HCT116 (cell line): ENCODE measurements around the gene DIPK1B. TPM values are rescaled to one million over a fixed set of nuclear protein-coding genes. Genes with fewer than 3 reads are reported as not detected.

Experiments
- ATAC-seq: fragments of 200-7000 bp; cut with Tn5 transposase; 2 replicates; pipeline ENCODE4 v1.9.1; 2020; ENCODE audit warnings: mild to moderate bottlenecking, moderate library complexity
- BruUV-seq: library from RNA; stranded (reverse); fragments of 400-500 nt; replicated peaks from 2 replicates; lab custom pipeline; 2021; lab: Mats Ljungman, UMichigan
- CTCF ChIA-PET: fragments of 300-600 bp; sonication (Branson Sonifier 250); formaldehyde crosslinking; loops from one replicate; lab custom pipeline; 2021; ENCODE audit warnings: antibody characterized with exemption; lab: Charles Lee
- POLR2A ChIA-PET: fragments of 300-600, 350-600 bp; sonication (Branson Sonifier 250); formaldehyde crosslinking; loops from one replicate; lab custom pipeline; 2021; ENCODE audit warnings: antibody characterized with exemption; lab: Charles Lee
- RAD21 ChIA-PET, 2 experiments: fragments of 300-600 bp; sonication (Branson Sonifier 250); formaldehyde crosslinking; loops; one replicate each; lab custom pipeline; 2023; ENCODE audit warnings: low total read pairs in 2 of 2; ENCODE audit not compliant: uncharacterized antibody in 2 of 2, unreplicated experiment in 2 of 2, low non-redundant PET in 1 of 2; lab: Charles Lee
- DNase-seq: peaks from one replicate; pipeline ENCODE4 v3.0.0-alpha.2; 2010; ENCODE audit warnings: low read depth, low spot score
- H2AFZ ChIP-seq: fragments of 200-600 bp; shearing (Covaris generic), sonication (generic); 2 replicates; pipeline ENCODE4 v1.6.1; 2017; ENCODE audit warnings: low read depth, mixed run types, mixed read lengths, antibody characterized with exemption, low read length; ENCODE audit not compliant: poor library complexity, severe bottlenecking
- H3K27ac ChIP-seq: 2 replicates; pipeline ENCODE4 v1.5.1; 2012; ENCODE audit warnings: low read depth, low read length
- H3K27me3 ChIP-seq: fragments of 200-600 bp; sonication (generic); 2 replicates; pipeline ENCODE4 v1.6.1; 2016; ENCODE audit warnings: mixed run types, low read length, mixed read lengths; ENCODE audit not compliant: insufficient read depth
- H3K36me3 ChIP-seq, 2 experiments: fragments of 200-500 bp in 1 of 2; fragments of 200-600 bp in 1 of 2; sonication (Bioruptor generic) in 1 of 2; sonication (generic) in 1 of 2; 2 replicates each; pipeline versions ENCODE4 v1.5.1 to v1.6.1; 2014 to 2016; ENCODE audit warnings: low read length in 2 of 2, inconsistent platforms in 1 of 2, mixed read lengths in 1 of 2, mixed run types in 1 of 2; ENCODE audit not compliant: insufficient read depth in 2 of 2, control insufficient read depth in 1 of 2
- H3K4me1 ChIP-seq, 2 experiments: fragments of 200-600 bp in 1 of 2; sonication (generic) in 1 of 2; 2 replicates each; pipeline versions ENCODE4 v1.5.1 to v1.6.1; 2012 to 2017; ENCODE audit warnings: low read length in 2 of 2, inconsistent platforms in 1 of 2, mild to moderate bottlenecking in 1 of 2, mixed read lengths in 1 of 2, mixed run types in 1 of 2, moderate library complexity in 1 of 2; ENCODE audit not compliant: insufficient read depth in 2 of 2, control insufficient read depth in 1 of 2
- H3K4me2 ChIP-seq: fragments of 200-600 bp; sonication (generic); 2 replicates; pipeline ENCODE4 v1.6.1; 2017; ENCODE audit warnings: mixed run types, low read length, mixed read lengths
- H3K4me3 ChIP-seq, 2 experiments: fragments of 200-600 bp in 1 of 2; sonication (generic) in 1 of 2; replicated peaks in 1 of 2; 2 replicates each; pipeline ENCODE4 v1.5.1; 2011 to 2016; ENCODE audit warnings: low read length in 2 of 2, control low read depth in 1 of 2, low read depth in 1 of 2, mild to moderate bottlenecking in 1 of 2, mixed read lengths in 1 of 2, mixed run types in 1 of 2
- H3K79me2 ChIP-seq: fragments of 200-600 bp; sonication (generic); 2 replicates; pipeline ENCODE4 v1.6.1; 2017; ENCODE audit warnings: mild to moderate bottlenecking, mixed run types, low read length, moderate library complexity, mixed read lengths; ENCODE audit not compliant: insufficient read depth
- H3K9ac ChIP-seq: fragments of 200-600 bp; sonication (generic); 2 replicates; pipeline ENCODE4 v1.6.1; 2016; ENCODE audit warnings: low read length, mixed read lengths
- H3K9me2 ChIP-seq: fragments of 200-600 bp; sonication (generic), shearing (Covaris generic); 2 replicates; pipeline ENCODE4 v1.6.1; 2017; ENCODE audit warnings: mixed run types, mild to moderate bottlenecking, moderate library complexity; ENCODE audit not compliant: insufficient read depth
- H3K9me3 ChIP-seq, 2 experiments: fragments of 200-500 bp in 1 of 2; fragments of 200-600 bp in 1 of 2; sonication (Bioruptor generic) in 1 of 2; sonication (generic) in 1 of 2; 2 replicates each; pipeline ENCODE4 v1.6.1; 2014 to 2017; ENCODE audit warnings: low read length in 2 of 2, mixed read lengths in 2 of 2, inconsistent platforms in 1 of 2, low read depth in 1 of 2, mild to moderate bottlenecking in 1 of 2, mixed run types in 1 of 2, moderate library complexity in 1 of 2; ENCODE audit not compliant: control insufficient read depth in 1 of 2, insufficient read depth in 1 of 2
- H4K20me1 ChIP-seq: fragments of 200-600 bp; sonication (generic), shearing (Covaris generic); 2 replicates; pipeline ENCODE4 v1.6.1; 2017; ENCODE audit warnings: mixed run types, mild to moderate bottlenecking, moderate library complexity; ENCODE audit not compliant: insufficient read depth
- EZH2 ChIP-seq: fragments of 200-600 bp; sonication (generic); IDR thresholded peaks from 2 replicates; pipeline ENCODE4 v1.6.1; 2017; ENCODE audit warnings: antibody characterized with exemption, mixed run types
- EZH2phosphoT487 ChIP-seq: fragments of 200-600 bp; IDR thresholded peaks from 2 replicates; pipeline ENCODE4 v1.6.1; 2018; ENCODE audit warnings: antibody characterized with exemption, borderline replicate concordance
- JUND ChIP-seq: IDR thresholded peaks from 2 replicates; pipeline ENCODE4 v1.6.1; 2012
- TCF7L2 ChIP-seq: IDR thresholded peaks from 2 replicates; pipeline ENCODE4 v1.7.0; 2011; ENCODE audit warnings: borderline replicate concordance, inconsistent platforms; ENCODE audit not compliant: insufficient read depth, insufficient read length; ENCODE audit errors: extremely low read depth
- intact Hi-C: fragments of 100-400 bp; cut with micrococcal nuclease; formaldehyde crosslinking; loops from 2 replicates; pipeline ENCODE4 v1.10.0; 2022
- total RNA-seq: library from RNA; stranded (reverse); gene quantifications from one replicate; pipeline ENCODE4 v1.2.1, GENCODE V29; 2021; ENCODE audit not compliant: unreplicated experiment
- TF ChIP-seq, protein P1 (sequence below): IDR thresholded peaks from 2 replicates; pipeline ENCODE4 v1.6.1; 2012
- TF ChIP-seq, protein P2 (sequence below): IDR thresholded peaks from 2 replicates; pipeline ENCODE4 v1.6.1; 2012; ENCODE audit warnings: low read depth

DIPK1B gene
- total RNA-seq, 1 experiment from 2014 or later = 15.6 TPM

DNA sequence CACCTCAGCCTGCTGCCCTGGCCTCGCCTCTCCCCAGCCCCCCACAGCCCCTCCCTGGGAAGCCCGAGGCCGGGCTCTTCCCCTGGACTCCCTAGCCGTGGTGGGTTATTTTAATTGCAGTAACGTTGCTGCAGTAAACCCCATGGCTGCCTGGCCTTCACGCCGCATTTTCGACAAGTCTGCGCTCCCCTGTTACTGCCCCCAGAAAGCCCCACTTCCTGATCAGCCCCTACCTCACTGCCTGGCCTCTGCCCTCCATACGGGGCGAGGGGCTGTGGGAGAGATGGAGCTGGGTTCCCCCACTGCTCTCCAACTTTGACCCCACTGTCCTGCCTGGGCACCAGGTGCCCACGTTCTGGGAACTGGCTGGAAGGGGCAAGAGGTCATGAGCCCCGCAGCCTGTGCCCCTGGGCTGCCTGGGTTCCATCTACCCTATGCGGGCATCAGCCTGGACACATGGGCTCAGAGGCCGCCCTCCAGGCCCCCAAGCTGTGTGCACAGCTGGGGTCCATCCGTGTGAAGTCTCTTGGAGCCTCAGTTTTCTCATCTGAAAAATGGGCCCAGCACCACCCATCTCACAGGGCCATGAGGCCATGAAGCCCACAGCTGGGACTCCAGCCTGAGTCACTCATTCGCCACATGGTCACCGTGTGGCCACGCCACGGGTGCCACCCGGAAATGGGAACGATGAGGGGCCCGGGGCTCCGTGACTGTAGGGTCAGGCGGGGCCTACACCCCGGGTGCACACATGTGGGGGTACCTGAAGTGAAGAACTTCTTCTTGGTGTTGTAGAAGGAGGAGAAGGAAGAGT lies 38.2 kb upstream of the DIPK1B start:
- Histone ChIP-seq H3K4me1 (peaks cover 0 to 25% of the 10 kb centered on the region in 2 experiments; a peak in 2 of 4 replicates), H3K9me3 (no peaks in the 10 kb centered on the region), H3K4me3 (no peak overlapping the region), H2AFZ (no peak overlapping the region), H3K9me2 (no peaks in the 10 kb centered on the region), H3K4me2 (no peak overlapping the region), H3K27me3 (no peaks in the 10 kb centered on the region), H3K9ac (no peak overlapping the region), H4K20me1 (no peaks in the 10 kb centered on the region), H3K27ac (no peak overlapping the region; the same call in 1 of the 2 replicates), H3K79me2 (peaks cover 8% of the 10 kb centered on the region; the same call in 1 of the 2 replicates), H3K36me3 (peaks cover 0 to 7% of the 10 kb centered on the region in 2 experiments; a peak in 2 of 4 replicates)
- DNase-seq = no peak
- ChIA-PET CTCF (no interaction called here), POLR2A (interaction anchor here (1.3 kb wide), 1 partner anchor 20 kb away, joined by 4 read pairs; no protein-coding TSS in a partner anchor), RAD21 (no interaction called here)
- BruUV-seq = no TSS peak
- intact Hi-C loops = no loop called here
- no peak for ATAC-seq
- TF ChIP-seq EZH2 = no peak
- TF ChIP-seq, protein P1, sequence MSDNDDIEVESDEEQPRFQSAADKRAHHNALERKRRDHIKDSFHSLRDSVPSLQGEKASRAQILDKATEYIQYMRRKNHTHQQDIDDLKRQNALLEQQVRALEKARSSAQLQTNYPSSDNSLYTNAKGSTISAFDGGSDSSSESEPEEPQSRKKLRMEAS = no peak
- TF ChIP-seq TCF7L2 = no peak
- no peak for TF ChIP-seq JUND
- TF ChIP-seq EZH2phosphoT487 = no peak
- TF ChIP-seq, protein P2, sequence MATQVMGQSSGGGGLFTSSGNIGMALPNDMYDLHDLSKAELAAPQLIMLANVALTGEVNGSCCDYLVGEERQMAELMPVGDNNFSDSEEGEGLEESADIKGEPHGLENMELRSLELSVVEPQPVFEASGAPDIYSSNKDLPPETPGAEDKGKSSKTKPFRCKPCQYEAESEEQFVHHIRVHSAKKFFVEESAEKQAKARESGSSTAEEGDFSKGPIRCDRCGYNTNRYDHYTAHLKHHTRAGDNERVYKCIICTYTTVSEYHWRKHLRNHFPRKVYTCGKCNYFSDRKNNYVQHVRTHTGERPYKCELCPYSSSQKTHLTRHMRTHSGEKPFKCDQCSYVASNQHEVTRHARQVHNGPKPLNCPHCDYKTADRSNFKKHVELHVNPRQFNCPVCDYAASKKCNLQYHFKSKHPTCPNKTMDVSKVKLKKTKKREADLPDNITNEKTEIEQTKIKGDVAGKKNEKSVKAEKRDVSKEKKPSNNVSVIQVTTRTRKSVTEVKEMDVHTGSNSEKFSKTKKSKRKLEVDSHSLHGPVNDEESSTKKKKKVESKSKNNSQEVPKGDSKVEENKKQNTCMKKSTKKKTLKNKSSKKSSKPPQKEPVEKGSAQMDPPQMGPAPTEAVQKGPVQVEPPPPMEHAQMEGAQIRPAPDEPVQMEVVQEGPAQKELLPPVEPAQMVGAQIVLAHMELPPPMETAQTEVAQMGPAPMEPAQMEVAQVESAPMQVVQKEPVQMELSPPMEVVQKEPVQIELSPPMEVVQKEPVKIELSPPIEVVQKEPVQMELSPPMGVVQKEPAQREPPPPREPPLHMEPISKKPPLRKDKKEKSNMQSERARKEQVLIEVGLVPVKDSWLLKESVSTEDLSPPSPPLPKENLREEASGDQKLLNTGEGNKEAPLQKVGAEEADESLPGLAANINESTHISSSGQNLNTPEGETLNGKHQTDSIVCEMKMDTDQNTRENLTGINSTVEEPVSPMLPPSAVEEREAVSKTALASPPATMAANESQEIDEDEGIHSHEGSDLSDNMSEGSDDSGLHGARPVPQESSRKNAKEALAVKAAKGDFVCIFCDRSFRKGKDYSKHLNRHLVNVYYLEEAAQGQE = no peak
